Thyroid gland (tissue), 4 donors: ENCODE data around the gene QDPR.

ENCODE experiments used
- CTCF ChIP-seq, 6 experiments: fragments of 200-600 bp in 3 of 6; fragments of 450-650 bp in 3 of 6; sonication (generic) in 3 of 6; IDR thresholded peaks; one replicate each; pipeline ENCODE4 v1.5.1; 2016 to 2019; ENCODE audit warnings: antibody characterized with exemption in 6 of 6, mild to moderate bottlenecking in 2 of 6, inconsistent platforms in 1 of 6, moderate library complexity in 1 of 6
- POLR2A ChIP-seq, 2 donors: fragments of 450-650 bp; IDR thresholded peaks; one replicate each; pipeline ENCODE4 v1.6.1; 2017; ENCODE audit warnings: antibody characterized with exemption in 2 of 2, mild to moderate bottlenecking in 2 of 2, moderate library complexity in 1 of 2

GRCh38 chr4:17502756-17503155 is 9.1 kb downstream of the QDPR start:
- TF ChIP-seq CTCF (IDR thresholded peaks at IDR 0.05) (no peak), POLR2A (IDR thresholded peaks at IDR 0.05) (no peak)
